A549 (cell line): ENCODE data around the gene PRRG4. TPM values are rescaled to one million over a fixed set of nuclear protein-coding genes. Genes with fewer than 3 reads are reported as not detected.
A peak's percentile ranks its signal among the peaks of the same experiment; 100 is the strongest.

Experiments
- ATAC-seq, 2 experiments: fragments of 200-7000 bp in 1 of 2; fragments of >200 bp in 1 of 2; cut with Nextera tagmentation in 1 of 2; cut with Tn5 transposase in 1 of 2; 3 replicates each; pipeline versions ENCODE4 v1.8.0 to v1.9.1; 2018 to 2020; ENCODE audit warnings: mild to moderate bottlenecking in 1 of 2, moderate library complexity in 1 of 2
- CTCF ChIA-PET: fragments of 300-600 bp; sonication (Branson Sonifier 250); formaldehyde crosslinking; extraction: SDS; loops from one replicate; lab custom pipeline; 2021; ENCODE audit warnings: antibody characterized with exemption, inconsistent platforms; lab: Yijun Ruan, JAX
- POLR2A ChIA-PET: fragments of 350-600 bp; formaldehyde crosslinking; extraction: SDS; loops from one replicate; lab custom pipeline; 2021; ENCODE audit warnings: antibody characterized with exemption, inconsistent platforms; lab: Yijun Ruan, JAX
- DNase-seq, 2 experiments: peaks; one replicate each; pipeline versions ENCODE4 v3.0.0 to v3.0.0-alpha.2; 2011 to 2016; ENCODE audit warnings: low read depth in 1 of 2, low spot score in 1 of 2
- FAIRE-seq: peaks from 2 replicates; lab custom pipeline; 2011; peaks lifted over from hg19 to GRCh38; lab: Jason Lieb, UNC
- H3K27ac ChIP-seq, 2 experiments: fragments of >200 bp; sonication (Bioruptor Twin); formaldehyde crosslinking; 3 replicates each; pipeline ENCODE4 v1.5.1; 2016 to 2017
- H3K4me1 ChIP-seq: fragments of >200 bp; sonication (Bioruptor Twin); formaldehyde crosslinking; 3 replicates; pipeline ENCODE4 v1.6.1; 2016
- H3K4me2 ChIP-seq: fragments of >200 bp; sonication (Bioruptor Twin); formaldehyde crosslinking; 3 replicates; pipeline ENCODE4 v1.6.1; 2016
- H3K4me3 ChIP-seq: fragments of >200 bp; sonication (Bioruptor Twin); formaldehyde crosslinking; 3 replicates; pipeline ENCODE4 v1.5.1; 2016
- H3K9me3 ChIP-seq: fragments of >200 bp; sonication (Bioruptor Twin); formaldehyde crosslinking; 3 replicates; pipeline ENCODE4 v1.6.1; 2016
- ATOH8 ChIP-seq: fragments of 250-450 bp; sonication (Bioruptor Pico); IDR thresholded peaks from 2 replicates; pipeline ENCODE4 v1.5.0; 2020; ENCODE audit warnings: low read depth, mild to moderate bottlenecking, moderate library complexity
- BHLHE40 ChIP-seq: IDR thresholded peaks from 2 replicates; pipeline ENCODE4 v1.6.1; 2012; ENCODE audit warnings: low read depth, low read length, inconsistent platforms
- CBX8 ChIP-seq: fragments of 200-600 bp; sonication (generic); IDR thresholded peaks from 2 replicates; pipeline ENCODE4 v1.6.1; 2016
- CTCF ChIP-seq: fragments of >200 bp; sonication (Bioruptor Twin); formaldehyde crosslinking; IDR thresholded peaks from 3 replicates; pipeline ENCODE4 v1.5.1; 2016
- EP300 ChIP-seq, 2 experiments: fragments of >200 bp; sonication (Bioruptor Twin); formaldehyde crosslinking; IDR thresholded peaks; 2 replicates in 1 of 2; 3 replicates in 1 of 2; pipeline ENCODE4 v1.6.1; 2016 to 2017
- JUN ChIP-seq, 2 experiments: fragments of >200 bp; sonication (Bioruptor Twin); formaldehyde crosslinking; IDR thresholded peaks; 2 replicates in 1 of 2; 3 replicates in 1 of 2; pipeline ENCODE4 v1.6.1; 2016 to 2017
- JUNB ChIP-seq: fragments of >200 bp; sonication (Bioruptor Twin); formaldehyde crosslinking; IDR thresholded peaks from 2 replicates; pipeline ENCODE4 v1.6.1; 2016
- KDM1A ChIP-seq: fragments of 200-600 bp; sonication (generic); IDR thresholded peaks from 2 replicates; pipeline ENCODE4 v1.6.1; 2016; ENCODE audit warnings: low read depth, mild to moderate bottlenecking
- KDM5A ChIP-seq: fragments of 200-600 bp; sonication (generic); IDR thresholded peaks from 2 replicates; pipeline ENCODE4 v1.6.1; 2016; ENCODE audit warnings: antibody characterized with exemption, mild to moderate bottlenecking
- MAX ChIP-seq: IDR thresholded peaks from 2 replicates; pipeline ENCODE4 v1.6.1; 2012
- NFE2L2 ChIP-seq: fragments of 150-350 bp; conservative IDR thresholded peaks from 2 replicates; pipeline ENCODE4 v1.6.1; 2014; ENCODE audit warnings: low read length
- PHF8 ChIP-seq: fragments of 200-600 bp; sonication (generic); IDR thresholded peaks from 2 replicates; pipeline ENCODE4 v1.6.1; 2016; ENCODE audit warnings: low read depth, mild to moderate bottlenecking, antibody characterized with exemption, moderate library complexity, borderline replicate concordance
- RARB ChIP-seq: fragments of 250-450 bp; sonication (Bioruptor Pico); IDR thresholded peaks from 2 replicates; pipeline ENCODE4 v1.8.0; 2021; ENCODE audit warnings: mild to moderate bottlenecking, moderate library complexity
- REST ChIP-seq: fragments of 200-600 bp; sonication (generic); IDR thresholded peaks from 2 replicates; pipeline ENCODE4 v1.6.1; 2016; ENCODE audit warnings: antibody characterized with exemption, mild to moderate bottlenecking, moderate library complexity
- RFX5 ChIP-seq: fragments of 450-650 bp; IDR thresholded peaks from 2 replicates; pipeline ENCODE4 v1.7.1; 2014; ENCODE audit warnings: antibody characterized with exemption, mild to moderate bottlenecking, moderate library complexity
- SMC3 ChIP-seq: fragments of >200 bp; sonication (Bioruptor Twin); formaldehyde crosslinking; IDR thresholded peaks from 3 replicates; pipeline ENCODE4 v1.6.1; 2018; ENCODE audit warnings: inconsistent platforms
- USF2 ChIP-seq: fragments of 450-650 bp; IDR thresholded peaks from 2 replicates; pipeline ENCODE4 v1.6.1; 2014; ENCODE audit warnings: antibody characterized with exemption
- WGBS: methylation state at CpG from one replicate; pipeline ENCODE4 v1.1.6; 2017; ENCODE audit errors: missing lambda C conversion rate; 5-methylcytosine and 5-hydroxymethylcytosine counted together
- polyA plus RNA-seq, 4 experiments: library from polyadenylated mRNA; depleted of rRNA in 3 of 4; stranded (reverse); fragments of >200 nt; fragmentation: RNase III in 1 of 4; extraction: RNeasy Plus Mini Kit Qiagen cat#74134 plus additional on column Dnase treatment in 1 of 4; gene quantifications; 2 replicates in 3 of 4; 3 replicates in 1 of 4; pipeline ENCODE4 v1.2.3, GENCODE V29; 2011 to 2017

PRRG4 gene
- polyA plus RNA-seq, 2 of the 4 experiments (the other 2 are of a cell fraction) = 0.83 to 1.4 TPM

GRCh38 chr11:32858731-32859130 is 29.0 kb downstream of the PRRG4 start:
- H3K4me2 ChIP-seq = no peak overlapping the region
- no peak for FAIRE-seq
- no peak overlapping the region for H3K4me3 ChIP-seq
- H3K9me3 ChIP-seq = no peaks in the 10 kb centered on the region
- peak in 1 of 2 experiments; percentile 73; a peak in 3 of 6 replicates for ATAC-seq
- peak in 1 of 2 experiments; percentile 17 for DNase-seq
- TF ChIP-seq KDM5A (no peak), ATOH8 (CRISPR knock-in tag) (no peak), KDM1A (no peak), JUN (IDR thresholded peaks at IDR 0.05) (no peak), NFE2L2 (no peak), CTCF (no peak), CBX8 (no peak), BHLHE40 (no peak), MAX (no peak), JUNB (no peak), PHF8 (no peak), RFX5 (no peak), SMC3 (no peak), REST (no peak)
- WGBS = 46% methylated on average over 1 of the region's 1 CpG
- POLR2A ChIA-PET = no interaction called here
- CTCF ChIA-PET = interaction anchor here (0.6 to 1.2 kb wide), 3 partner anchors 50 to 884 kb away, joined by 3 to 4 read pairs (median 3); no protein-coding TSS in a partner anchor
- H3K27ac ChIP-seq = no peak overlapping the region
- H3K4me1 ChIP-seq = no peaks in the 10 kb centered on the region

GRCh38 chr11:32861850-32862577 is 32.3 kb downstream of the PRRG4 start:
- ATAC-seq (no peak), FAIRE-seq (no peak)
- H3K27ac ChIP-seq = no peak overlapping the region
- H3K4me2 ChIP-seq = no peak overlapping the region
- no peak overlapping the region for H3K4me3 ChIP-seq
- WGBS = 37% methylated on average over 3 of the region's 3 CpGs
- no peaks in the 10 kb centered on the region for H3K4me1 ChIP-seq
- TF ChIP-seq USF2 (no peak), EP300 (IDR thresholded peaks at IDR 0.05) (no peak), RARB (CRISPR knock-in tag) (no peak)
- TF ChIP-seq, all 56 proteins: peak for 0
- CTCF ChIA-PET = interaction anchor here (0.6 to 1.2 kb wide), 2 partner anchors 9 to 21 kb away, joined by 3 read pairs; no protein-coding TSS in a partner anchor
- H3K9me3 ChIP-seq = no peaks in the 10 kb centered on the region
- POLR2A ChIA-PET = no interaction called here
- DNase-seq = no peak
